ENCODE results near the gene PBX1.

DNA sequence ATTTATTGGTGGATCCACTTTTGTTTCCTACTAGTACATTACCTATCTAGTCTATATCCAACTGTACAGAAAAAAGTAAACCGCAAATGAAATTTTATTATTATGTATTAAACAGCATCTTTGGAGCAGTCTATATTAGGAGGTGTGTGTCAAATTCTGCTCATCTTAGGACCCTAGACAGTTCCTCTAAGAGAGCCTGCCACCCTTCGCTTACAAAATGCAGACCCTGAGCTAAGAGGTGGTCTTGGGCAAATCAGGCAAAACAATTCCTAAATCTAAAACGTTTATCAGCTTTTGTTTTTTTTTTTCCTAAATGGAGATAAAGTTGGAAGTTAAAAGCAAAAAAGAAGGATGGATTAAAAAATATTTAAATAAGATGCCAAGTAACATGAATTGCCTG is 85.3 kb downstream of the PBX1 start:
- TF ChIP-seq POLR2AphosphoS5 (IDR thresholded peaks at IDR 0.05) (no peak), POLR2A (IDR thresholded peaks at IDR 0.05) (no peak)
- TF ChIP-seq, protein P1, sequence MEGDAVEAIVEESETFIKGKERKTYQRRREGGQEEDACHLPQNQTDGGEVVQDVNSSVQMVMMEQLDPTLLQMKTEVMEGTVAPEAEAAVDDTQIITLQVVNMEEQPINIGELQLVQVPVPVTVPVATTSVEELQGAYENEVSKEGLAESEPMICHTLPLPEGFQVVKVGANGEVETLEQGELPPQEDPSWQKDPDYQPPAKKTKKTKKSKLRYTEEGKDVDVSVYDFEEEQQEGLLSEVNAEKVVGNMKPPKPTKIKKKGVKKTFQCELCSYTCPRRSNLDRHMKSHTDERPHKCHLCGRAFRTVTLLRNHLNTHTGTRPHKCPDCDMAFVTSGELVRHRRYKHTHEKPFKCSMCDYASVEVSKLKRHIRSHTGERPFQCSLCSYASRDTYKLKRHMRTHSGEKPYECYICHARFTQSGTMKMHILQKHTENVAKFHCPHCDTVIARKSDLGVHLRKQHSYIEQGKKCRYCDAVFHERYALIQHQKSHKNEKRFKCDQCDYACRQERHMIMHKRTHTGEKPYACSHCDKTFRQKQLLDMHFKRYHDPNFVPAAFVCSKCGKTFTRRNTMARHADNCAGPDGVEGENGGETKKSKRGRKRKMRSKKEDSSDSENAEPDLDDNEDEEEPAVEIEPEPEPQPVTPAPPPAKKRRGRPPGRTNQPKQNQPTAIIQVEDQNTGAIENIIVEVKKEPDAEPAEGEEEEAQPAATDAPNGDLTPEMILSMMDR (IDR thresholded peaks at IDR 0.05), result no peak

Measured in breast epithelium (tissue), 3 donors.